CD4-positive, alpha-beta T cell (primary cell): ENCODE data around the gene ZNF337. TPM values are rescaled to one million over a fixed set of nuclear protein-coding genes. Genes with fewer than 3 reads are reported as not detected.
"Not testable (repeated sequence)": the region's sequence is repeated elsewhere in the genome, so short reads cannot be mapped to it uniquely, and the experiment has no call there.

ENCODE experiments used
- ATAC-seq: fragments of 200-7000 bp; cut with Tn5 transposase; one replicate; pipeline ENCODE4 v1.10.0; 2022; ENCODE audit warnings: mild to moderate bottlenecking; ENCODE audit not compliant: poor library complexity
- CTCF ChIA-PET: fragments of 350-600 bp; sonication (Branson Sonifier 250); formaldehyde crosslinking; loops from one replicate; lab custom pipeline; 2021; ENCODE audit warnings: antibody characterized with exemption, inconsistent platforms; lab: Charles Lee
- POLR2A ChIA-PET: fragments of 350-600 bp; sonication (Branson Sonifier 250); formaldehyde crosslinking; loops from one replicate; lab custom pipeline; 2021; ENCODE audit warnings: antibody characterized with exemption, inconsistent platforms; lab: Charles Lee
- DNase-seq, 14 experiments: peaks; one replicate each; pipeline ENCODE4 v3.0.0-alpha.2; 2013 to 2020; ENCODE audit warnings: mixed read lengths in 2 of 14
- H3K27ac ChIP-seq, 2 donors: one replicate each; pipeline versions ENCODE4 v1.5.1 to v1.7.0; 2013; ENCODE audit warnings: low read length in 2 of 2, low read depth in 1 of 2, mild to moderate bottlenecking in 1 of 2
- H3K27me3 ChIP-seq, 2 experiments: 1 replicate in 1 of 2; 2 replicates in 1 of 2; pipeline versions ENCODE4 v1.6.1 to v1.7.0; 2013; ENCODE audit warnings: low read length in 2 of 2, control low read depth in 1 of 2, mild to moderate bottlenecking in 1 of 2, moderate library complexity in 1 of 2; ENCODE audit not compliant: insufficient read depth in 2 of 2, control insufficient read depth in 1 of 2
- H3K36me3 ChIP-seq: one replicate; pipeline ENCODE4 v1.6.1; 2013; ENCODE audit warnings: low read length, control low read depth; ENCODE audit not compliant: insufficient read depth
- H3K4me1 ChIP-seq: one replicate; pipeline ENCODE4 v1.6.1; 2013; ENCODE audit warnings: low read length, control low read depth; ENCODE audit not compliant: insufficient read depth
- H3K4me3 ChIP-seq: one replicate; pipeline ENCODE4 v1.5.1; 2013; ENCODE audit warnings: mild to moderate bottlenecking, low read length, moderate library complexity
- H3K9me3 ChIP-seq, 2 experiments: 1 replicate in 1 of 2; 2 replicates in 1 of 2; pipeline versions ENCODE4 v1.6.1 to v1.7.0; 2013; ENCODE audit warnings: low read length in 2 of 2, mild to moderate bottlenecking in 2 of 2, control low read depth in 1 of 2, moderate library complexity in 1 of 2; ENCODE audit not compliant: control insufficient read depth in 1 of 2, insufficient read depth in 1 of 2
- H3K27ac Mint-ChIP-seq: one replicate; pipeline ENCODE4 v1.8.0; 2020; ENCODE audit warnings: mixed read lengths
- H3K27me3 Mint-ChIP-seq: one replicate; pipeline ENCODE4 v1.8.0; 2021; ENCODE audit warnings: mixed read lengths
- H3K36me3 Mint-ChIP-seq: one replicate; pipeline ENCODE4 v1.8.0; 2021; ENCODE audit warnings: low read depth, mixed read lengths
- H3K4me1 Mint-ChIP-seq: one replicate; pipeline ENCODE4 v1.8.0; 2021; ENCODE audit warnings: low read depth, mixed read lengths
- H3K4me3 Mint-ChIP-seq: one replicate; pipeline ENCODE4 v1.8.0; 2020; ENCODE audit warnings: mild to moderate bottlenecking, mixed read lengths
- H3K9me3 Mint-ChIP-seq: one replicate; pipeline ENCODE4 v1.8.0; 2020; ENCODE audit warnings: mixed read lengths
- intact Hi-C, 2 experiments: fragments of 100-400 bp; cut with DNase I in 1 of 2; cut with micrococcal nuclease in 1 of 2; formaldehyde crosslinking; loops; one replicate each; pipeline versions ENCODE4 v1.15.1 to v1.9.0; 2023 to 2025; cut with DNase I, micrococcal nuclease
- total RNA-seq, 174 experiments: library from RNA in 2 of 174; stranded (reverse) in 2 of 174; gene quantifications; one replicate each; pipeline ENCODE4 v1.2.3 and lab custom pipeline; 2021 to 2026
- TF ChIP-seq, protein P1 (sequence below): fragments of 200-600 bp; IDR thresholded peaks from one replicate; pipeline ENCODE4 v1.8.0; 2022; ENCODE audit warnings: antibody characterized with exemption, mild to moderate bottlenecking

The ZNF337 gene
- total RNA-seq, 2 experiments from 2014 or later = 17.9 to 18.1 TPM

DNA sequence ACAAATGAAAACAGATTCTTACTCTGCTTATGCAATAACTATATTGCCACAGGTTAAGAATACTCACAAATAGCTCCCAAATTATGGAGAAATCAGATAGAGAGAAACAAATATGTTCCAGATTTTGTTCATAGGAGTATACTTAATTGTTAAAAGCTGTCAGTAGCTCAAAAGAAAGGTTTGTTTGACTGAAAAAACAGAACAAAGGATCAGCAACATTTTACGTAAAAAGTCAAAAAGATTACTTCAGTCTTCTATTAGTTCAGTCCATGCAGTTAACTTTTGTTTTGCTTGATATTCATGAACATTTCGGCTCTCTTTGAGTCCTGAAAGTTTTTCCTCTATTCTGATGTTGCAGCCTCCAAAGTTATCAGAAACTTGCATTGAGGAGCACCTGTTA, 59.4 kb downstream of the ZNF337 start:
- Mint-ChIP-seq H3K27ac (no peak overlapping the region), H3K9me3 (peaks cover 4% of the 10 kb centered on the region), H3K27me3 (no peaks in the 10 kb centered on the region), H3K4me1 (no peaks in the 10 kb centered on the region), H3K36me3 (peaks cover 45% of the 10 kb centered on the region), H3K4me3 (no peak overlapping the region)
- Histone ChIP-seq H3K27me3 (no peaks in the 10 kb centered on the region), H3K4me1 (no peaks in the 10 kb centered on the region), H3K36me3 (no peaks in the 10 kb centered on the region), H3K27ac (no peak overlapping the region), H3K4me3 (no peak overlapping the region), H3K9me3 (peaks cover 3 to 14% of the 10 kb centered on the region in 2 experiments)
- TF ChIP-seq, protein P1, sequence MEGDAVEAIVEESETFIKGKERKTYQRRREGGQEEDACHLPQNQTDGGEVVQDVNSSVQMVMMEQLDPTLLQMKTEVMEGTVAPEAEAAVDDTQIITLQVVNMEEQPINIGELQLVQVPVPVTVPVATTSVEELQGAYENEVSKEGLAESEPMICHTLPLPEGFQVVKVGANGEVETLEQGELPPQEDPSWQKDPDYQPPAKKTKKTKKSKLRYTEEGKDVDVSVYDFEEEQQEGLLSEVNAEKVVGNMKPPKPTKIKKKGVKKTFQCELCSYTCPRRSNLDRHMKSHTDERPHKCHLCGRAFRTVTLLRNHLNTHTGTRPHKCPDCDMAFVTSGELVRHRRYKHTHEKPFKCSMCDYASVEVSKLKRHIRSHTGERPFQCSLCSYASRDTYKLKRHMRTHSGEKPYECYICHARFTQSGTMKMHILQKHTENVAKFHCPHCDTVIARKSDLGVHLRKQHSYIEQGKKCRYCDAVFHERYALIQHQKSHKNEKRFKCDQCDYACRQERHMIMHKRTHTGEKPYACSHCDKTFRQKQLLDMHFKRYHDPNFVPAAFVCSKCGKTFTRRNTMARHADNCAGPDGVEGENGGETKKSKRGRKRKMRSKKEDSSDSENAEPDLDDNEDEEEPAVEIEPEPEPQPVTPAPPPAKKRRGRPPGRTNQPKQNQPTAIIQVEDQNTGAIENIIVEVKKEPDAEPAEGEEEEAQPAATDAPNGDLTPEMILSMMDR = no peak
- CTCF ChIA-PET = no interaction called here
- DNase-seq (no peak), ATAC-seq (no peak)
- intact Hi-C loops = no loop called here
- POLR2A ChIA-PET = interaction anchor here (0.7 kb wide), 1 partner anchor 246 kb away, joined by 3 read pairs; no protein-coding TSS in a partner anchor

DNA sequence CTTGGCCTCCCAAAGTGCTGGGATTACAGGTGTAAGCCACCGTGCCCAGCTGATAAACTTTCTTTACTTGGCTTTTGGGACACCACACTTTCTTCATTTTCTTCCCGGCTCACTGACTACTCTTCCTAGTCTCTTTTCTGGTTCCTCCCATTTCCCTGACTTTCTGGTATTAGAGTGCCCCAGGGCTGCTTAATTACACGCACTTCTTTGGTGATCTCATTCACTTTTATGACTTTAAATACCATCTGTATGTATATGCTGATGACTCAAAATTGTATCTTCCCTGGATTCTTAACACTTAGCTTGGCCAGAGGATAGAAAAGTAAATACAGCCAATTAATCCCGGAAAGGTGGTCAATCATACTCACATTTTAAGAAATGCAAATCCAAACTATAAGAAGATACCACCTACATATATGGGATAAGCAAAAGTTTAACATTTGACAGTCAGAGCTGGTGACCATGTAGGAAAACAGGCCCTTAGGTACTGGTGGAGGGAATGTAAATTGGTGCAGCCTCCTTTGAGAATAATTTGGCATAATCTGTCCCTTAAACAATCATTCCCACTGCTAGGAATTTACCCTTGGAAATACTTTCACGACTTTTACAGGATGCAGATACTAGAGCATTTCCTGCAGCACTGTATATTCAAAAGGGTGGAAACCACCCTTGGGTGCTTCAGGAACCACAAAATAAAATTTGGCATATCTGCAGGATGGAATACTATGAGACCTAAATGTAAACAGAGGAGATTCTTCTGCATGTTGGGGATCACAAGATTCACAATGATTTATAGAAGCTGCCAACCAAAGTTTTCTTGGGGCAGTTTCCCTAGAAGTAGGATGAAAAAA, 63.5 kb downstream of the ZNF337 start:
- DNase-seq = no peak
- no peak overlapping the region for H3K27ac Mint-ChIP-seq
- CTCF ChIA-PET = no interaction called here
- Histone ChIP-seq H3K27me3 (no peaks in the 10 kb centered on the region), H3K27ac (no peak overlapping the region), H3K9me3 (peaks cover 3 to 14% of the 10 kb centered on the region in 2 experiments), H3K4me3 (no peak overlapping the region), H3K36me3 (no peaks in the 10 kb centered on the region), H3K4me1 (no peaks in the 10 kb centered on the region)
- H3K27me3 Mint-ChIP-seq = no peaks in the 10 kb centered on the region
- no peak for ATAC-seq
- POLR2A ChIA-PET = no interaction called here
- peaks cover 39% of the 10 kb centered on the region for H3K36me3 Mint-ChIP-seq
- no peak overlapping the region for H3K4me3 Mint-ChIP-seq
- TF ChIP-seq, protein P1 = no peak
- peaks cover 8% of the 10 kb centered on the region for H3K9me3 Mint-ChIP-seq
- H3K4me1 Mint-ChIP-seq = no peaks in the 10 kb centered on the region
- intact Hi-C loops = no loop called here

DNA sequence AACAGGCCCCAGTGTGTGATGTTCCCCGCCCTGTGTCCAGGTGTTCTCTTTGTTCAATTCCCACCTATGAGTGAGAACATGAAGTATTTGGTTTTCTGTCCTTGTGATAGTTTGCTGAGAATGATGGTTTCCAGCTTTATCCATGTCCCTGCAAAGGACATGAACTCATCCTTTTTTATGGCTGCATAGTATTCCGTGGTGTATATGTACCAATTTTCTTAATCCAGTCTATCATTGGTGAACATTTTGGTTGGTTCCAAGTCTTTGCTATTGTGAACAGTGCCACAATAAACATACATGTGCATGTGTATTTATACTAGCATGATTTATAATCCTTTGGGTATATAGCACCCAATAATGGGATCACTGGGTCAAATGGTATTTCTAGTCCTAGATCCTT, 66.0 kb downstream of the ZNF337 start:
- H3K36me3 ChIP-seq, H3K4me1 ChIP-seq, H3K4me3 ChIP-seq, H3K9me3 Mint-ChIP-seq, H3K27me3 Mint-ChIP-seq, POLR2A ChIA-PET, DNase-seq, H3K4me1 Mint-ChIP-seq, H3K27ac ChIP-seq, H3K27ac Mint-ChIP-seq, H3K4me3 Mint-ChIP-seq, H3K9me3 ChIP-seq, intact Hi-C loops, ATAC-seq, CTCF ChIA-PET, H3K27me3 ChIP-seq: not testable (repeated sequence)
- peaks cover 21% of the 10 kb centered on the region for H3K36me3 Mint-ChIP-seq
